Naive thymus-derived CD4-positive, alpha-beta T cell (primary cell): ENCODE results near the gene SPATA2. TPM values are rescaled to one million over a fixed set of nuclear protein-coding genes. Genes with fewer than 3 reads are reported as not detected.
"Not testable (repeated sequence)": the region's sequence is repeated elsewhere in the genome, so short reads cannot be mapped to it uniquely, and the experiment has no call there.

Source experiments
- ATAC-seq: fragments of 150-1000 bp; cut with Tn5 transposase; 2 replicates; pipeline ENCODE4 v1.10.0; 2021; ENCODE audit warnings: mild to moderate bottlenecking, moderate library complexity
- CTCF ChIA-PET: fragments of 350-600 bp; sonication (Branson Sonifier 250); formaldehyde crosslinking; loops from one replicate; lab custom pipeline; 2021; ENCODE audit warnings: antibody characterized with exemption; lab: Charles Lee
- POLR2A ChIA-PET: fragments of 350-600 bp; sonication (Branson Sonifier 250); formaldehyde crosslinking; loops from one replicate; lab custom pipeline; 2021; ENCODE audit warnings: antibody characterized with exemption, inconsistent platforms; lab: Charles Lee
- DNase-seq, 9 donors: peaks; one replicate each; pipeline versions ENCODE4 v3.0.0 to v3.0.0-alpha.2; 2020 to 2022; ENCODE audit warnings: mixed read lengths in 1 of 9
- H3K27ac ChIP-seq: one replicate; pipeline ENCODE4 v1.7.0; 2013; ENCODE audit warnings: mild to moderate bottlenecking, low read depth, low read length, moderate library complexity
- H3K27me3 ChIP-seq, 2 donors: one replicate each; pipeline ENCODE4 v1.7.0; 2013; ENCODE audit warnings: low read length in 2 of 2, mild to moderate bottlenecking in 2 of 2, moderate library complexity in 2 of 2; ENCODE audit not compliant: control insufficient read depth in 2 of 2, insufficient read depth in 2 of 2
- H3K36me3 ChIP-seq, 3 experiments: 1 replicate in 2 of 3; 2 replicates in 1 of 3; pipeline ENCODE4 v1.7.0; 2013; ENCODE audit warnings: low read length in 3 of 3, mild to moderate bottlenecking in 3 of 3, moderate library complexity in 1 of 3; ENCODE audit not compliant: insufficient read depth in 3 of 3, control insufficient read depth in 2 of 3
- H3K4me1 ChIP-seq, 2 donors: one replicate each; pipeline ENCODE4 v1.7.0; 2013; ENCODE audit warnings: low read length in 2 of 2, mild to moderate bottlenecking in 2 of 2, moderate library complexity in 1 of 2; ENCODE audit not compliant: control insufficient read depth in 2 of 2, insufficient read depth in 2 of 2
- H3K4me3 ChIP-seq: 2 replicates; pipeline ENCODE4 v1.7.0; 2013; ENCODE audit warnings: mild to moderate bottlenecking, low read length
- H3K9me3 ChIP-seq, 3 experiments: 1 replicate in 2 of 3; 2 replicates in 1 of 3; pipeline ENCODE4 v1.7.0; 2013; ENCODE audit warnings: low read length in 3 of 3; ENCODE audit not compliant: control insufficient read depth in 2 of 3
- H3K27ac Mint-ChIP-seq, 9 donors: one replicate each; pipeline ENCODE4 v1.8.0; 2020 to 2022; ENCODE audit warnings: mixed read lengths in 9 of 9, mild to moderate bottlenecking in 8 of 9, moderate library complexity in 5 of 9, inconsistent platforms in 2 of 9
- H3K27me3 Mint-ChIP-seq, 5 donors: one replicate each; pipeline ENCODE4 v1.8.0; 2021 to 2022; ENCODE audit warnings: mixed read lengths in 5 of 5, mild to moderate bottlenecking in 1 of 5
- H3K36me3 Mint-ChIP-seq, 5 donors: one replicate each; pipeline ENCODE4 v1.8.0; 2020 to 2022; ENCODE audit warnings: mixed read lengths in 5 of 5, mild to moderate bottlenecking in 3 of 5, inconsistent platforms in 1 of 5
- H3K4me1 Mint-ChIP-seq, 7 donors: one replicate each; pipeline ENCODE4 v1.8.0; 2020 to 2022; ENCODE audit warnings: mixed read lengths in 7 of 7, mild to moderate bottlenecking in 3 of 7, inconsistent platforms in 1 of 7
- H3K4me3 Mint-ChIP-seq, 10 donors: one replicate each; pipeline ENCODE4 v1.8.0; 2020 to 2022; ENCODE audit warnings: mild to moderate bottlenecking in 10 of 10, mixed read lengths in 10 of 10, moderate library complexity in 6 of 10, inconsistent platforms in 2 of 10
- H3K9me3 Mint-ChIP-seq, 11 donors: one replicate each; pipeline ENCODE4 v1.8.0; 2020 to 2022; ENCODE audit warnings: mixed read lengths in 11 of 11, mild to moderate bottlenecking in 4 of 11, inconsistent platforms in 1 of 11, moderate library complexity in 1 of 11
- intact Hi-C, 2 donors: fragments of 100-400 bp; cut with micrococcal nuclease; formaldehyde crosslinking; loops; one replicate each; pipeline ENCODE4 v1.15.1; 2023
- polyA plus RNA-seq, 2 donors: library from polyadenylated mRNA; unstranded; fragments of 300-500 nt; fragmentation: Illumina TruSeq; gene quantifications; one replicate each; pipeline ENCODE4 v1.2.3, GENCODE V29; 2021
- total RNA-seq, 6 experiments: library from RNA in 5 of 6; stranded (reverse) in 5 of 6; gene quantifications; 1 replicate in 5 of 6; 2 replicates in 1 of 6; pipeline ENCODE4 v1.2.3 and lab custom pipeline; 2021 to 2026

SPATA2 gene
- total and polyA plus RNA-seq, 7 experiments from 2014 or later = 2.7 to 18.4 (median 9.6) TPM

DNA sequence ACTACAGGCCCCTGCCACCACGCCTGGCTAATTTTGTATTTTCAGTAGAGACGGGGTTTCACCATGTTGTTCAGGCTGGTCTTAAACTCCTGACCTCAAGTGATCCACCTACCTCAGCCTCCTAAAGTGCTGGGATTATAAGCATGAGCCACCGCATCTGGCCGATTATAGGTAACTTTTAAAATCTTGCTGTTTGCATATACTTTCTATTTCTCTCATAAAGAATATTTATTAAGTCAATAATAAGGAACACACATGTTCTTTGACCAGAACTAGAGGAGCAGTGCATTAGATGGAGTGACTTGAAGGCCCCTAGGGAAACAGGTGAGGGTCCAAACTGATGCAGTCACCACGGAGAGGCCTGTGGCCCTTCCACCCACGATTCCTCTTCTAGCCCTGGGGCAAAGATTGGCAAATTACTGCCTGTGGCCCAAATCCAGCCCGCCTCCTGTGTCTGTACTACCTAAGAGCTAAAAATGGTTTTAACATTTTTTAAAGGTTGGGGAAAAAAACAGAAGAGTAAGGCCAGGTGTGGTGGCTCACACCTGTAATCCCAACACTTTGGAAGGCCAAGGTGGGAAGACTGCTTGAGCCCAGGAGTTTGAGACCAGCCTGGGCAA is 19.7 kb downstream of the SPATA2 start:
- DNase-seq, intact Hi-C loops, H3K4me1 ChIP-seq, H3K27me3 ChIP-seq, POLR2A ChIA-PET, H3K36me3 Mint-ChIP-seq, H3K27me3 Mint-ChIP-seq, H3K9me3 ChIP-seq, H3K4me3 Mint-ChIP-seq, ATAC-seq, H3K4me3 ChIP-seq, H3K36me3 ChIP-seq, CTCF ChIA-PET, H3K27ac Mint-ChIP-seq, H3K9me3 Mint-ChIP-seq, H3K27ac ChIP-seq: not testable (repeated sequence)
- peaks cover 0 to 18% (median 8%) of the 10 kb centered on the region in 7 donors for H3K4me1 Mint-ChIP-seq

DNA sequence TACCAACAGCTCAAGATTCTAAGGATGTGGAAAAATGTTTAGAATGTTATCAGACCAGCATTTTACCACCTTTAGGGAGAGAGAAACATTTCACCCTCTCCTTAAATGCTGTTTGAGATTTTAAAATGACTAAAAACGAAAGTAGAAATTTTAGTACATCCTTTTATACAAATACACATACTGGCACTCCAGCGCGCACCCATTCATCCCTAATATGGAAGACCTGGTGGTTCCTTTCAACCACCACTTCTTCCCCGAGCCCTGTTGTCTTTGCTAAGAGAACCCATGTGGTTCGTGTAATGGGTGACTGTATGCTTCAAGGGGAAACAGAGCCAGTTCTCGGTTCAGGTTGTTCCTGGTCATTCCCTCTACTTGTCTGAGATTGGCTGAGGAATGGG is 21.3 kb downstream of the SPATA2 start:
- Histone ChIP-seq H3K4me1 (peaks cover 0 to 7% of the 10 kb centered on the region in 2 donors), H3K36me3 (peaks cover 0 to 4% (median 0%) of the 10 kb centered on the region in 3 experiments), H3K4me3 (no peak overlapping the region), H3K27me3 (no peaks in the 10 kb centered on the region), H3K27ac (no peak overlapping the region), H3K9me3 (no peaks in the 10 kb centered on the region)
- Mint-ChIP-seq H3K9me3 (no peaks in the 10 kb centered on the region), H3K27me3 (no peaks in the 10 kb centered on the region), H3K4me1 (peaks cover 2 to 26% (median 8%) of the 10 kb centered on the region in 7 donors), H3K27ac (peak overlapping the region in 2 of 9 donors; percentile 23 to 79), H3K4me3 (peak overlapping the region in 1 of 10 donors; percentile 68), H3K36me3 (peaks cover 0 to 9% (median 0%) of the 10 kb centered on the region in 5 donors)
- intact Hi-C loops = no loop called here
- POLR2A ChIA-PET = no interaction called here
- ATAC-seq = no peak
- DNase-seq = no peak
- CTCF ChIA-PET = interaction anchor here (0.7 kb wide), 1 partner anchor 1497 kb away, joined by 7 read pairs; no protein-coding TSS in a partner anchor

DNA sequence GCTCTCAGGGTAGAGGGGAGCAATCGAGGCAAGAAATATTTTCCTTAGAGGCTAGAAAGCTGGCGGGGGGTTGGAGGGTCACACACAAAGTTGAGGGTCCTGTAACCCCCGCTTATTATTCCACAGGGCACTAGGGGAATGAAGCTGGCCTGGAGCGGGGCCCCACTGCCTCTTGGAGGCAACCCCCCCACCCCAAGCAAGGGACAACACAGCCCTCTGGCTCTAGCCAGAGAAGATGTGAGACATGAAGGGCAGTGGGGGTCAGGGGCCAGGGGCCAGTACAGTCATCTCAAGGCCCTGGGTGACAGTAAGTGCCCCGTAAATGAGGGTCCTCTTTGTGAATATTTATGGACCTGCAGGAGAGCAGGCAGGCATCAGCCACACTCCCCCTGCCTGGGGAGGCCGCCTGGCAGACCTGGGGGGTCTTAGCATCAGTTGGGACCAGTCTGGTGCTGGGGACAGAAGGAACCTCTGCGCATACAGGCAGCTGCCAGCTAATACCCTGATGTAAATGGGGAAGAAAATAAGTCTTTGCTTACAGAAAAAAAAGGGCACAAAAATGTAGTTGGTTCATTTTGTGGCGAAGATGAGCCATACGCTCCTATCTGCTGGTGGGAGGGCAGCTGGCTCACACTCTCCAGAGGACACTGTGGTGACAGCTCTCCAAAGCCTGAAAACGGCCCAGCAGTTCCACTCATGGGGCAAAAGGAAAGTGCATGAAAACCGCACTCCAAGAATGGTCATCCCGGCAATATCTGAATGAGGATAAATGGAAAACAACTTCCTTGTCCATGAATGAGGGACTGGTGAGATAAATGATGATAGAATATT is 21.9 kb downstream of the SPATA2 start:
- H3K9me3 ChIP-seq = no peaks in the 10 kb centered on the region
- Mint-ChIP-seq H3K4me1 (peaks cover 4 to 32% (median 9%) of the 10 kb centered on the region in 7 donors), H3K36me3 (peaks cover 0 to 10% (median 1%) of the 10 kb centered on the region in 5 donors), H3K27ac (peak overlapping the region in 4 of 9 donors; percentile 13 to 60 (median 18)), H3K27me3 (no peaks in the 10 kb centered on the region), H3K9me3 (no peaks in the 10 kb centered on the region), H3K4me3 (peak overlapping the region in 1 of 10 donors; percentile 33)
- CTCF ChIA-PET = interaction anchor here (1.1 kb wide), 1 partner anchor 35 kb away, joined by 3 read pairs; no protein-coding TSS in a partner anchor
- peak in 1 of 9 donors; percentile 33 for DNase-seq
- POLR2A ChIA-PET = no interaction called here
- intact Hi-C loops = no loop called here
- ATAC-seq = peak; percentile 39
- peaks cover 0 to 7% of the 10 kb centered on the region in 2 donors for H3K4me1 ChIP-seq
- no peak overlapping the region for H3K27ac ChIP-seq
- H3K27me3 ChIP-seq = no peaks in the 10 kb centered on the region
- H3K4me3 ChIP-seq = no peak overlapping the region
- peaks cover 0 to 4% (median 0%) of the 10 kb centered on the region in 3 experiments for H3K36me3 ChIP-seq

DNA sequence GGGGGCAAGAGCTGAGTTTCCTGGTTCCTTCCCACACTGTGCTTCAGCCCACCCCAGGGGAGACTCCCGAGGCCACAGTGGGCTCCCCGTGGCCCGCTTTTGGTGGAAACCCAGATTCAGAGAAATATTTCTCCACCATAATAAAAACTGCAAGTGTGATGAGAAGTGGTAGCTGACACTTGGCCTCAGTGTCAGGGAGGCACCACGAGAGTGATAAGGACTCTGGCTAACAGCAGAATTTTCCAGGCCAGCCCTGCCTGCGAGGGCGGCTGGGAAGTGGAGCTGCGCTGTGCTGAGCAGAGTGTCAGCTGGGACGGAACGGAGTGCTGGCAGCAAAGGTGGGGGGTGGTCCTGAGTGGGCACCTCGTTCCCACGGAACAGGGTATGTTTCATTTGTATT is 22.5 kb downstream of the SPATA2 start:
- H3K4me1 ChIP-seq = peaks cover 0 to 7% of the 10 kb centered on the region in 2 donors
- peaks cover 0 to 6% (median 0%) of the 10 kb centered on the region in 3 experiments for H3K36me3 ChIP-seq
- no peaks in the 10 kb centered on the region for H3K9me3 ChIP-seq
- intact Hi-C loops = no loop called here
- Mint-ChIP-seq H3K9me3 (no peaks in the 10 kb centered on the region), H3K4me3 (peak overlapping the region in 1 of 10 donors; percentile 17), H3K27ac (peak overlapping the region in 2 of 9 donors; percentile 13 to 60), H3K36me3 (peaks cover 0 to 14% (median 3%) of the 10 kb centered on the region in 5 donors), H3K4me1 (peaks cover 4 to 33% (median 12%) of the 10 kb centered on the region in 7 donors), H3K27me3 (no peaks in the 10 kb centered on the region)
- ChIA-PET CTCF (interaction anchor here (1.1 kb wide), 1 partner anchor 35 kb away, joined by 3 read pairs; no protein-coding TSS in a partner anchor), POLR2A (no interaction called here)
- H3K27ac ChIP-seq = no peak overlapping the region
- no peak for ATAC-seq
- H3K27me3 ChIP-seq = no peaks in the 10 kb centered on the region
- no peak overlapping the region for H3K4me3 ChIP-seq
- DNase-seq = no peak

DNA sequence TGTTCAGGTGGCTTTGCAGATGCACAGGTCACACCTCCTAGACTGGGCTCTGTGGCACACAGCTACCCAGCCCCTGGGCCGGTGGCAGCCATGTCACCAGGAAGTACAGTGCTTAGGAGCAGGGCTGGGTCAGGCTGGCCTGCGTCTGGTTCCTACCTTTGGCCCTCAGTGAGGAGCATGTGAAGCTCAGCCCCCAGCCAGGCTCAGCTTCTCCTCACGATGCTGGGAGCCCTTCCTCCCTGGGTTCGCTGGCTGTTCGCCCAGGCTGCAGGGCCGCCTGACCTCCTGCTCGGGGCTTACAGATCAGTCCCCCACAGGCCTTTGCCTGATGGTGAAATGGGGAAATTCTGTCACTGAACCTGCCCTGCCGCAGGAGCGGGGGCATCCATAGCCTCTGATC is 23.1 kb downstream of the SPATA2 start:
- peaks cover 0 to 7% of the 10 kb centered on the region in 2 donors for H3K4me1 ChIP-seq
- no peaks in the 10 kb centered on the region for H3K27me3 ChIP-seq
- ChIA-PET CTCF (no interaction called here), POLR2A (no interaction called here)
- Mint-ChIP-seq H3K27me3 (no peaks in the 10 kb centered on the region), H3K36me3 (peaks cover 0 to 19% (median 3%) of the 10 kb centered on the region in 5 donors), H3K4me3 (no peak overlapping the region), H3K4me1 (peaks cover 4 to 37% (median 10%) of the 10 kb centered on the region in 7 donors), H3K27ac (peak overlapping the region in 1 of 9 donors; percentile 31), H3K9me3 (no peaks in the 10 kb centered on the region)
- no peaks in the 10 kb centered on the region for H3K9me3 ChIP-seq
- intact Hi-C loops = no loop called here
- H3K36me3 ChIP-seq = peaks cover 0 to 12% (median 0%) of the 10 kb centered on the region in 3 experiments
- H3K4me3 ChIP-seq = no peak overlapping the region
- DNase-seq = no peak
- no peak for ATAC-seq
- no peak overlapping the region for H3K27ac ChIP-seq

DNA sequence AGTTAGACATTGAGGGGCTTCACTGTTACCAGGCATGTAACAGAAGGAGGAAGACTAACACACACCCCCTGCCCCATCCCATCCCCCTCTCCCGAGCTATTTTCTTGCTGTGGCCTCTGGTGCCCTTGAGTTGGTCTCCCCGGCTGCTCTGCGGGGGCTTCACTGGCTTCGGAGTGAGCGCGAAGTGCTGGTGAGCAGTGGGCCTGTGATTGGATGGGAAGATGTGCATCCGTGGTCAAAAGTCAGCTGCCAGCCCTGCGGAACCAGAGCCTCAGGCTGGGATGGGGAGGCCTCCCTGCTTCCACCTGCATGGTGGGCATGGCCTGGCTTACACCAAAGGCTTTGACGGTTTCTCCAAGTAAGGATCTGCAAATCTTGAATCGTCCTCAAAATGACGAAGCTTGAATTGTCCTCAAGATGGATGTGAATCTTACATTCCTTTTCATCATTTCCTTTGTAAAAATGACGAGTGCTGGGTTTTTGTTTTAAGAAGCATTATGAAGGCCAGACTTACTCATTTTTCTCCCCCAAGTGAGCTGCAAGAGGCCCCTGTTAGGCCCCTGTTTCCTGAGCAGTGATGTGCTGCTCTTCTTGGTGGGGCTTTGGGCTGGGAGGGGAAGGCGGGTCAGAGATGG is 23.7 kb downstream of the SPATA2 start:
- Histone ChIP-seq H3K27me3 (no peaks in the 10 kb centered on the region), H3K9me3 (no peaks in the 10 kb centered on the region), H3K36me3 (peaks cover 0 to 18% (median 0%) of the 10 kb centered on the region in 3 experiments), H3K27ac (no peak overlapping the region), H3K4me3 (no peak overlapping the region), H3K4me1 (peaks cover 0 to 7% of the 10 kb centered on the region in 2 donors)
- no peak for DNase-seq
- peaks cover 4 to 34% (median 10%) of the 10 kb centered on the region in 7 donors for H3K4me1 Mint-ChIP-seq
- ChIA-PET POLR2A (no interaction called here), CTCF (interaction anchor here (0.5 kb wide), 1 partner anchor 37 kb away, joined by 3 read pairs; no protein-coding TSS in a partner anchor)
- intact Hi-C loops = no loop called here
- H3K27me3 Mint-ChIP-seq = no peaks in the 10 kb centered on the region
- H3K9me3 Mint-ChIP-seq = no peaks in the 10 kb centered on the region
- no peak for ATAC-seq
- peak overlapping the region in 2 of 9 donors; percentile 23 to 31 for H3K27ac Mint-ChIP-seq
- H3K4me3 Mint-ChIP-seq = no peak overlapping the region
- H3K36me3 Mint-ChIP-seq = peaks cover 0 to 20% (median 3%) of the 10 kb centered on the region in 5 donors
